DMS114 treated with DMSO at 0.1 percent for 48 hours (cell line): ENCODE results near the gene ST7.

Source experiments
- DNase-seq: peaks from one replicate; lab custom pipeline; 2025; ENCODE audit not compliant: unreplicated experiment; lab: John Stamatoyannopoulos, UW

ST7 gene

DNA sequence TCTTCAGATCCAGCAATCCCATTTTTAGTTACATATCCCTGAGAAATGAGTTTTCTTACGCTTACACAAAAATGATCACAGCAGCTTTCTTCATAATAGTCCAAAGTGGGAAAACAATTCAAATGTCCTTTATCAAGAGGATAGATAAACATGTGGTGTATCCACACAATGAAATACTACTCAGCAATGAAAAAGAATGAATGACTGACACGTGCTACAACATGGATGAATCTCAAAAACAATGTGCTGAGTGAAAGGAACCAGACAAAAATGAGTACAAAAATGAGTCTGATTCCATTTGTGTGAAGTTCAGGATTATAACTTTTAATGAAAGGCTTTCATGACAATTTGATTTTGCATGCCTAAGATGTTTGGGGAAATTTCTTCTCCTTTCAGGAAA is 230.4 kb downstream of the ST7 start:
- DNase-seq: no peak

DNA sequence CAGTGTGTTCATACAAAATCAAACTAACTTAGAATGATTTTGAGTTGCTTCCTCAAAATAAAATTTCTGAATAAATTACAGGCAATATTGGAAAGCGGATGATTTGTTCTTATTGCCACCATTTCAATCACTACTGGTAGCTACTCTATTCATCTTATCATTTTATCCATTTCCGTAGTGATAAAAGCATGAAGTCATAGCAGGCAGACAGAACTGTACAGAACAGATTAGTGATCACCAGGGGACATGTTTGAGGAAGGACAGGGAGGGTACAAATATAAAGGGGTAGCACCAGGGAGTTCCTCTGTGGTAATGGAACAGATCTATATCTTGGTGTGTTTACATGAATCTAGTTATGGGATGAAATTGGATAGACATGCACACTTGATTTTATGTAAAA is 231.1 kb downstream of the ST7 start:
- no peak for DNase-seq

DNA sequence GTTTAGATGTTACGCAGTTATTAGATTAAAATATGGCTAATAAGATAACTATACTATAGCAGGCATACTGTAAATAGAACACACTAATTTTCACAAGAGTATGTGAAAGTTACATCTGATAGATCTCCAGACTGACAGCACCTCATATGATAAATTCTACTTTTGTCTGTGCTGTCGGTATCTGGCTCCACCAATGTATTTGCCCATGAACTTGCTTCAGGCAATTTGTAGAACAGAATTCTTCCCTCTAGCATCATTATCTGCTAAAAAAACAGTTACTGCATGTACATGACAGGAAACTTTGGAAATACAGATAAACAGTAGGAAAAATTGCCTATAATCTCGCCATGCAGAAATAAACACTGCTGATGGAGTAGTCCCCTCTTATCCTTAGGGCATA is 231.8 kb downstream of the ST7 start:
- DNase-seq: no peak

DNA sequence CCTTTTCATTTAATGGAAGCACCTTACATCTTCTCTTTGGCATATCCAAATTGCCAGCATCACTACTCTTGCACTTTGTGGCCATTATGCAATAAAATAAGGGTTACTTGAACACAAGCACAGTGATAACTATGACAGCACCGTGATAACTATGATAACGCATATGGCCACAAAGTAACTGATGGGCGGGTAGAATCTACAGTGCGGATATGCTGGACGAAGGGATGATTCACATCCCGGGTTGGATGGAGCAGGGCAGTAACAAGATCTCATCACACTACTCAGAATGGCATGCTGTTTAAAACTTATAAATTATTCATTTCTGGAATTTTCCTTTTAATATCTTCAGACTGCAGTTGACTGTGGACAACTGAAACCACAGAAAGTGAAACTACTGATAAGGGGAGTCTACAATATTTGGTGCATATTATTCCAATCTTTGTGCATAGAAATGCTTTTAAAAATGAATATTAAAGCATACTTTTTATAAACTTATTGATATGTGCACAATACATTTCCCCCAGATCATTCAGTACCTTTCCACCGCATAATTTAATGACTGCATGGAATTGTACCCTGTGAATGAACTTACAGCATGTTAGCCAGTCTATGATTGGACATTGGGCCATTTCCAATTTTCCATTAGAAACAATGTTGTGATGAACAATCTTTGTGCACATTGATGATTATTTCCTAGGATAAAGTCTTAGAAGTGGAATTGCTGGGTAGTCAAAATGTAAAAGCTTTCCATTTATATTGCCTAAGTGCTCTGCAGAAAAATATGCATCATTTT is 233.1 kb downstream of the ST7 start:
- no peak for DNase-seq

DNA sequence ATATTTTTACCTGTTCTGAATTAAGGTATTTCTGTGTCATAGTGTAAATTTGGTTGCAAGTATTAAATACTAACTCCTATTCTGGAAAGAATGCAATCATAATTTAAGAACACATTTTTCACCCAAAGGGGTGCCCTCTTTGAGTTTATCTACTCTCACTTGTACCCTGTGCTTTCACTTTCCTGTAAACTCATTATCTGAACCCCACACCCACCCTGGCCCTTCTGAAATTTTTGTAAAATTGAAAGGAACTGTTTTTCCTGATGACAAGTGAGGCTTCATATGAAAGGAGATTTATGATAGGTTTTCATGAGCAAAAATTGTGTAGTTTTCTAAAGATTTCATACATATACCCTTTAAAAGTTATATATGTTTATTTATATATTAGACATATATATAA is 235.1 kb downstream of the ST7 start:
- DNase-seq: no peak

DNA sequence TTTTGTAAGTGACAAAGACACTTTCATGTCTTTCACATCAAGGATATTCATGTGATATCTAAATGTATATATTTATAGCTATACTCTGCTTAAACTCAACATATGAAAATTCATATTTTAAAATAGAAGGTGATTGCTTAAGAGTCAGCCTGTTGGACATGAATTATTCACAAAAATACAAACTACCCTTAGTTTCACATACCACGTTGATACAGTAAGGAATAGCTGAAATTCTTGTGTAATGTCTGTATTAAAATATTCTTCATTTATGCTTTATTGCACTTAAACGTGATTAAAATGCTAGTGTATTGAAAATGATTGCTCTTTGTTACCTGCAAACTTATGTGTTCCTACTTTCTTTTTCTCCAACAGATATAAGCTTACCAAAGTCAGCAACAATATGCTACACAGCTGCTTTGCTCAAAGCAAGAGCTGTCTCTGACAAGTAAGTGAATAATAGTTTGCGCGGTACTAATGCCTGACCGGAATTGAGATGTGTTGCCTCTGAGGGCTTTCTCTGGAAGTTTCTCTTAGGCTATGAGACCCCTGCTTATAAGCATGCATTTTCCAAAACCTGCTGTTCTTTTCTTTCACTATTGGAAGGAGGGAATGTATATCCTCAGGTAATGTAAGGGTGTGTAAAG is 235.8 kb downstream of the ST7 start:
- no peak for DNase-seq

DNA sequence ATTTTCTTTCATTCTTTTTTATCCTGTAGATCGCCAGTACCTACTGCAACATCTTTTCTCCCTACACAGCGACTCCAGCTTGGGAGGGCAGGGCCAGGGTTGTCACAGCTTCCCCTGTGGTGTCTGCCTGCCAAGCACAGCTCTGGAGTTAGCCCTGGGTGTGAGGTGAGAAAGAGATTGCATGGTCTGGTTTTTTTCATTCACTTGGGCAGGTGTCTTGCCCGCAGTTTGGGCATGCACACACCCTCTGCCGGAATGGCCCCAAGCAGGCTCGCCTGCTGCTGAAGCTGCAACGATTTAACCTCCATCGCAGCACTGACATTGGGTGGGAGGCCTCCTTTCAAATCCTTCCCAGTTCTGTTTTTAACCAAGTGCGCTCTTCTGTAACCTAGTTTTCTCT is 236.8 kb downstream of the ST7 start:
- no peak for DNase-seq

DNA sequence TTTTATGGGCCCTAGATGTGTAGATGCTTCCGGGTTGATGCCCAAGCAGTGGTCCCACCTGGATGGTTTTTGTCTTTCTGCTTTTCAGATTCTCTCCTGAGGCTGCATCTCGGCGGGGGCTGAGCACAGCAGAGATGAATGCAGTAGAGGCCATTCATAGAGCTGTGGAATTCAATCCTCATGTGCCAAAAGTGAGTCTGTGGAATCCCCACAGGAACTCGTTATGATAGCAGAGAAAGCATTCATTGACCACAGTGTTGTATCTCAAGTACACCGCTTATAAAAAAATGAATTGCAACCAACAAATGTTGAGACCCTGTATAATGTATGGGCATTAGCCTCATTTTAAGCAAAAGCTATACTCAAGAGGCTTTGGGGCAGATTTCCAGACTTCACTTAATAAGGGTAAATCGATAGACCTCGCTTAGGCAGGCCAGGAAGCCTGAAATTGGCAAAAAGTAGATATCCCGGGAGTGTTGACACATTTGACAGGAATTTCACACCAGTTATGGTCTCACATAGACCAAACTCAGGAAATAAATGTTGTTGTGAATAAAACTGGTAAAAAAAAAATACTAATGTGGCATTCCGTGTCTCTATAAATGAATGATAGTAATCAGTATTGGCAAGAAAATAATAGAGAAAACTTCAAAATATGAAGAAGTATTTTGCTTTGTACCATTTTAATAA is 237.6 kb downstream of the ST7 start:
- DNase-seq: no peak

DNA sequence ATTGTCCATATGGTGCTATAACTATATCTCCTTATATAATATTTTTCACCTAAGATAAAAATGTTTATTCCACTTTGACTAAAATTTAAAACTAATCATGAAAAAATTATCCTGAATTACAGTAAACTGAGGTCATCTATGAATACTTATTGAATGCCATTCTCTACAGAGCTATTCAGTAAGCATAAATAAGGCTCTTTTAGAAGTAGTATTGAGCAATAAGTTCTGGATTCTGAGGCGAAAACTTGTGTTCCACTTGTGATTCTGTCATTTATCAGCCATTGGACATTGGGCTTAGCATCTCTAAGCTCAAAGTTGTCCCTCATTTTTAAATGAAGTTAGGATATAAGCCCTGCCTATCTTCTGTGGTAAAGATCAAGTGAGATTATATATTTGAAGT is 238.8 kb downstream of the ST7 start:
- no peak for DNase-seq

DNA sequence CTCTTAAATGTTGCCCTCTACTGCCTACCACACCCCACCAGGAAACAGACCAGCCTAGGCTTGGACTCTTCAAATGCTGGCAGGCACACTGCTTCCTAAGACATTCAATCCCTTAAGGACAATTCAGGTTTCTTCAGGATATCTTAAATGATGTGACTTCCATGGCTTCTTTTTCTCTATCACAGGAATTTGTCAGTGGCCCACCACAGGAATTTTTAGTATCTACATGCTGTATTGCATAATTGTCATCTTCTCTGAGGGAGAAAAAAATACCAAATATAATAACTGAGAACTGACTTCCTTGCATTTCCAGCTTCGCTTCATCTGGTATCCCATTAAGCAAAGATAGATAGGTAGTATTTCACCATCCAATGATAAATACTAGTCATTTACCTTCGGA is 240.3 kb downstream of the ST7 start:
- DNase-seq: no peak

DNA sequence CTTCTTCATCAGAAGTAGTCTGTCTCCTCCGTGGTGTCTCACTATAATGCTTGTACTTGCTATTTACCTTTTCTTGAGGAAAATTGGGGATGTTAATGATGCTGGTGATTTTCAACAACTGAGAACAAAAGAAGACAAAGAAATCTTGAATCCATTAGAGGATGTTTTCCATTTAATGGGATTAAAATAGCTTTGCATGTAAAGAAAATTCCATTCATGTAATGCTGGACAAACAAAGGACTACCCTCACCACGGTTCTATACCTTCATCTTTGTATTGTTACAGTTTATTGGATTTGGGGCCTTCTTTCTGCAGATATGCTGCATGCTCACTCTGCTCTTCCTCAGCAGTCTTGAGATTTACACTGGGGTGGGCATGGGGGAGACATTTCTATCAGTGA is 241.1 kb downstream of the ST7 start:
- DNase-seq: no peak

DNA sequence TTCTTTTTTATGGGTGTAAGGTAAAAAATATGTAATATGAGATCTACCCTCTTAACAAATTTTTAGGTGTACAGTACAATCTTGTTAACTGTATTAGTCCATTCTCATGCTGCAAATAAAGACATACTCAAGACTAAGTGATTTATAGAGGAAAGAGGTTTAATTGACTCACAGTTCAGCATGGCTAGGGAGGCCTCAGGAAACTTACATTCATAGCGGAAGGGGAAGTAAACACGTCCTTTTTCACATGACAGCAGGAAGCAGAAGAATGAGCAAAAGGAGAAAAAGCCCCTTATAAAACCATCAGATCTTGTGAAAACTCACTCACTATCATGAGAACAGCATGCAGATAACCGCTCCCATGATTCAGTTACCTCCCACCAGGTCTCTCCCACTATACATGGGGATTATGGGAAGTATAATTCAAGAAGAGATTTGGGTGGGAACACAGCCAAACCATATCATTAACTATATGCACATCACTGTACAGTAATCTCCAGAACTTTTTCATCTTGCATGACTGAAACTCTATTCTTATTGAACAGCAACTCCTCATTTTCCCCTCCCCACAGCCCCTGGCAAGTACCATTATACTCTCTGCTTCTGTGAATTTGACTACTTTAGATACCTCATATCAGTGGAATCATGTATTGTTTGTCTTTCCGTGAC is 242.2 kb downstream of the ST7 start:
- DNase-seq: no peak

DNA sequence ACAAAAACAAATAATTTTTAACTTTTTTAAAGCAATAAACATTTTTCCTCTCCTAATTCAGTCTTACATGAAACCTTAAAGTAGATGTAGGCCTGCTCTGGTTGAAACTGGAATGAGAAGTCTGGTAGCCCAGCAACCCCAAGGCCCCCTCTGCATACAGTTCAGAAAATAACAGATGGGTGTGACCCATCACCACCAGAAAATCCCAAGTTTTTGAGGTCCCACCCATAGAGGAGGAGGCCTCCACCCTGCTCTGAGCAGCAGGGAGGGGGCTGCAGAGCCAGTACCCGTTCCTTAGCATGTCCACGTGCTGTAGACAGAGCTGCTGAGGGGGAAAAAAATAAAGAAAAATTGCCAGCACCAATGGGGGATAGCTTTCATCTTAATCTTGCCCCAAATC is 246.8 kb downstream of the ST7 start:
- no peak for DNase-seq

DNA sequence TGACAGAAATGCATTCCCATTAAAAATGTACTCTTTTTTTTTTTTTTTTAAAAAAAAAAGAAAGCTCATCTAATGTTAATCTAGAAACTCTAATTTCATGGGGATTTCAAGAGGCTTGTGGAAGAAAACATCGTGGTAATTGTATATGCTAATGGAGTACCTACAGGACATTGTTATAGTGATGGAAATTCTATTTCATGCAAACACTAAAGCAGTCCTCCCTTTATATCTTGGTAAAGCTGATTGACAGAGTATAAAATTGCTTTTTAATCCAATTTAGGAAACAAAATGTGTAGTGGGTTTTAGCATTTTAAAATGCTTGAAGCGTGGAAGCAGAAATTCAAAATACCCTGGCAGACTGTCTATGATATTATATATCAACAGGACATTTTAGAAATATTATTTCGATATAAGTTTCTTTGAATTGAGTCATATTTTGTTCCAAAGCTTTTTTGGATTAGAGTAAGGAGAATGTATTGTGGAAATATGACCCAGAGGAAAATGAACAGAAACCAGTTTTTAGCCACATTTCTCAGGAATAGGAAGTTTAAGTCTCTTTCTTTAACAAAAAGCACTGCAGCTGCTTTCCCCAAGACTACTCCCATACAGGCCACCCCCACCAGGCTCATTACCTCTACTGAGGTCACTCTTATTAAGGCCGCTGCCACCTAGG is 247.6 kb downstream of the ST7 start:
- DNase-seq: no peak

DNA sequence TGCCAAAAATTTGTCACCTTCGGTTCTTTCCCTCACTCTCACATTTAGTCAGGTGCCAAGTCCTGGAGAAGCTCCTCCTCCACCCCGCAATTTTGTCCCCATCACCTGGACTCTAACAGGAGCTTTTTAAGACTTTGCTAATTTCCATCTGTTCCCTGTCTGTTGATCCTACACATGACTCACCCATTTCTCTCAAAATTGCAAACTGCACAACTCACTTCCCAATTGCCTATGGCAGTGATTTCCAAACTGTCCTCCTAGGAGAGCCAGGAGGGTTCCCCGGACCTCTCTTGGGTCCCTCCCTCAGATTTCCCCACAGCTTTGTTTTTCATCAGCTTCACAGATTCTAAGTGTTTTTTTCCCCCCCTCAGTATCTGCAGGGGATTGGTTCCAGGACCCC is 249.2 kb downstream of the ST7 start:
- DNase-seq: no peak

DNA sequence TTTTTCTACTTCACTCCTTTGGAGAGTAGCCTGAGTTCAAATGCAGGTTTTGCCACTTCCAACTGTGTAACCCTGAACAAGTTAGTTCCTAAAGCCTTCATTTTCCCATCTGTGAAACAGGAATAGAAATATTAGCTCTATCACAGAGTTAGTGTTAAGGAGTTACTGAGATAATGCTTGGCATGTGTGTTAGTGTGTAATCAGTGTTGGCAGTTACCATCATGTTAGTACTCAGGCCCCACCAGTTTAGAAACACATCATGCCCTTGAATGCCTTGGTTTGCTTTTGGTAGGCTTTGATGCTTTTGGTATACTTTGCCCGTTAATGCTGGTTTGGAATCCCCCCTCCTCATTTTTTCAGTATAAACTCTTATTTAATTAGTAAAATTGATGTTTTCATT is 249.9 kb downstream of the ST7 start:
- no peak for DNase-seq

DNA sequence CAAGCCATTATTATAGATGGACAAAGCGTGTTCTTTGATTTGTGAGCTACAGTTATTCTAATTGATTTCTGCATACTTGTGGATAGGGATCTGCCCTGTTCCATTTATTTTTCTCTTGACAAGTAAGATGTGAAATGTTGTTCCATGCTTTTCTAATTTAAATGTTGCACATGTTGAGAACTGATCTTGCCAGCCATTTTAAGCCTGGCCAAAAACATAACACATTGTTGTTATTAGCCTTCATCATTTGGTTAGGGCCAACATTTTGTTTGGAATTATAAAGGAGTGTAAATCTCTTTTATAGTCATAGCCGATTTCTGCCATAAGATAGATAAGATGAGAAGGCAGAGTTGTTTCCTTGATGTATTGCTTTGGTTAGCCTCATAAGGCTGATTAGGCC is 252.6 kb downstream of the ST7 start:
- no peak for DNase-seq

DNA sequence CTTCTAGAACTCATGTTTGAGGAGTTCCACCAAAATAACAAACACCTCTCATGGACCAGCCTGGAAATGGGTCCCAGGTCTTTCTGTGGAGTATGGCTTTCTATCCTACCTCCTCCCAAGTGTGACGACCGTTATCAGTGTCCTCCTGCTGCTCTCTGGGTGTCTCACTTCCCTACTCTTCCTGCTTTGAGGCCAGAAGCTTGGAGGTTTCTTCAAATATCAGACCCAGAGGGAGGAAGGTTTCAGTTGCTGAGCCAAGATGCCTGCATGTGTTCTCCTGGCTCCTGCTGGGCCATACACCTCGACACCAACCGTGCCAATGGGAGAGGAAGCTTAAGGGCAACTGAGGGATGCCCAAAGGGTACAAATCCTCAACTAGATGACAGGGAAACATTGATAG is 255.0 kb downstream of the ST7 start:
- no peak for DNase-seq

DNA sequence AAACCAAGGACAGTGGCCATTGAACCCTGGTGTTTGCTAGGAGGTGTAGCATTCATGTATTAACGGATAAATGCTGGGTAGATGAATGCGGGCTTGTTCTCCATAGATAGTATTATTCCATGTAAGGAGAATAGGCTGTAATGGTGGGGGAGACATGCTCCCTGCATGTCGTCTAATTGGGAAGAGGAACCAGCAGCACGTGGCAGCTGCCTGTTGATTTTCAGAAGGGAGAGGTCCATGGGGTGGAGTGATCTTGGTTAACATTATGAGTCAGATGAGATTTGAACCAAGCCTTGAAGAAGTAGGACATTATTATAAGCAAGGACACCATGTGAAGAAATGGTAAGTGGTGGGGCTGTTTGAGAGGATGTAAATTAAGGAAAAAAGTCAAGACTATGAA is 257.1 kb downstream of the ST7 start:
- DNase-seq: no peak

DNA sequence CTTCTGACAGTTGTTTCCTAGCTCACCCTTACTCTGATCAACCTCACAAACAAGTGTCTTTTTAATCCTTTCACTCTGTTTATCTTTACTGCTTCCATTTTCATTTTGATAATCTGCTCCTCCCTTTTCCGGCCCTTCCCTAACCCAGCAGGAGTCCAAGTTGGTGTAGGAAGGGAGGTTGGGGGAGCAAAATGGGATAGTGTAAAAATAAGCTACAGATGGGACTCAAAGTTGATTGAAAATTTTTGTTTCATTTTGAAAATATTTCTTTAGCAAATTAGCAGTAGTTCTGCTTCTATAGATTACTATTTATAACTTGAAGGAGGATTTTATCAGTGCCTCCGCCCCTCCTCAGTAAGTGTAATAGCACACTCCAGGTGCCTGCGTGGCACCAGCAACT is 257.6 kb downstream of the ST7 start:
- no peak for DNase-seq

DNA sequence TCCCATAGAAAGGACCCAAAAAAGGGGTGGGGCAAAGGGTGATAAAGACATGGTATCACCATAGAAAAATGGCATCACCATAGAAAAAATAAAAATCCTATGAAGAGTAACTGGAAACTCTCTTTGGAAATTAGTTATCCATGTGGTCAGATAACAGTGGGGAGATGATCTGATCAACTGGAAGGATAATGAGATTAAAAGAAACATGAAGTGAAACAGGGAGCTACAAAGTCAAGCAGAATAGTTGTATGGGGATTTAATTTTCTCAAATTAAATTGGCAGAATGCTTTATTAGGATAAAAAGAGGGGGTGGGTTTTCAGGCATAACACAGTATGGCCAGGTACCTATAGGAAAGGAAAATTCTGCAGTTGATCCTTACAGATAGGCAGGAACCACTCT is 258.3 kb downstream of the ST7 start:
- DNase-seq: no peak
